DMS 273 (cell line): Measurements from ENCODE around the gene MEIOB.
A peak's percentile ranks its signal among the peaks of the same experiment; 100 is the strongest.
"Not testable (repeated sequence)": the region's sequence is repeated elsewhere in the genome, so short reads cannot be mapped to it uniquely, and the experiment has no call there.

ENCODE experiments used
- DNase-seq: peaks from one replicate; lab custom pipeline; 2025; ENCODE audit not compliant: unreplicated experiment; lab: John Stamatoyannopoulos, UW

The MEIOB gene

DNA sequence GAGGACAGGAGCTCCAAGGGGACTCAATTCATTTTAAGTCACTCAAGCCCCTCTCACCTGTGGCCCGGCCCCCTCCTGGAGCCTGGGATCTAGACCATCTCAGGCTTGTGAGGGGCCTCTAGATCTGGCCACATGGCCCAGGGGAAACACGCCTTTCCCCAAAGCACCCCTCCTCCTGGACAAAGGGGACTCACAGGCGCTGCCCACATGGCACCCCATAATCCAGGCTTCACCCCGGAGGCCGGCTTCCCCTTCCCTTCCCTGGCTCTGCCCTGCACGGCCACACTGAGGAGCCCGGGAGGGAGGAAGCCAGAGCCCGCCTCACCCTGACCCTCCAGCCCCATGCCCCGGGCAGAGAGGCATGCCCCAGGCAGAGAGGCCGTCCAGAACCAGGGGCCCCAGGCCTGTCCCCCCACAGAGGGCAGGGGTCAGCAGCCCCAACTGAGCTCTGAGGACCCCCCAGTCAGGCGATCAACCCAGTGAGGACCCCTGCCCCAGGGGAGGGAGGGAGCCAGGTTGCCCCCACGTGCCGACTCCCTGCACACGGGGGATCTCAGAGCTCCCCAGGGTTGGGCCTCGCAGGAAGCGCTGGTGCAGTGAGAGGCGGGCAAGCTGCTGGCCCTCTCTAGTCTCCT lies 35.4 kb upstream of the MEIOB start:
- no peak for DNase-seq

DNA sequence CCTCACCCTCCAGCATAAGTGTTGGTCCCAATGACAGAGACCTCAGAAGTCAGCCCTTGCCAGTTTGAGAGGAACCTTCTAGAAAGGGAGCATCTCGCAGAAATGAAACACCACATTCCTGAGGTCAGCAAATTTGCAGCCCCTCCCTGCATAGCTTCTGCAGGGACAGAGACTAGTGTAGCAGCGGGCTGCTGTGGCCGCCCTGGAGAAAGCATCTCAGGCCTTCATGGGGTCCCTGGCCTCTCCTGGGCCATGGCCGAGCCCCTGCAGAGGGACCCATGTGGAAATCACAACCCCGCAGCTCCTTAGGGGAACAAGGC lies 34.8 kb upstream of the MEIOB start:
- DNase-seq = no peak

DNA sequence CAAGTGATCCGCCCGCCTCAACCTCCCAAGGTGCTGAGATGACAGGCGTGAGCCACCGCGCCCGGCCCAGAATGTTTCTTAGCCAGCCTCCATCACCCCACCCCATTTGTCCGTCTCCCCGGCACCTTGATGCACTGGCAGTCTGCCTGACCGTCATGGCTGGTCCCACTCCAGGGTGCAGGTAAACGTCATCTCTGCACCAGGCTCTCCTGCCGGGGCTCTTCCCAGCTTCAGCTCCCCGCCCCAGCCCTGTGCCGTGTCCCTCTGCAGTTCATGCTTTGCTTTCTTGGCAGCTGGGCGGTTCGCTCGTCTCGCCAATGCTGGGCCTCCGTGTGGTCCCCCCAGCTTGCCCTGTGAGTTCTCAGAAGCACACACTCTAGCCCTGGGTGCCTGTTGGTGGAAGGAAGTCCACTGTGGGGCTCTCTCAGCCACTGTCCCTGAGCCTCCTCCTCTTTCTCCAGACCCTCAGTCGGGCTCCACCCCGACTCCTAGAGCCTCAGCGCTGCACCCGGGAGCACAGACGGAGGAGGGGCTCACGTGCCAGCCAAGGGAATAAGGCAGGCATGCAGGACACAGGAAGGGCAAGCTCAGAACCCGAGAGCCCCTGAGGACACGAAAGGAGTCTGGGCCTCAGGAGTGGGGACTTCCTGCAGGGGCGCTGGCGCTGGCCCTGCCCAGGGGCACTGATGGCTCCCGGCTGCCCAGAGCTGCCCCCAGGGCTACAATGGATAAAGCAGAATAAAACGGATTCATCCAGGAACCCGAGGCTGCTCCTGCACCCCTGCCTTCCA lies 34.3 kb upstream of the MEIOB start:
- DNase-seq = no peak

DNA sequence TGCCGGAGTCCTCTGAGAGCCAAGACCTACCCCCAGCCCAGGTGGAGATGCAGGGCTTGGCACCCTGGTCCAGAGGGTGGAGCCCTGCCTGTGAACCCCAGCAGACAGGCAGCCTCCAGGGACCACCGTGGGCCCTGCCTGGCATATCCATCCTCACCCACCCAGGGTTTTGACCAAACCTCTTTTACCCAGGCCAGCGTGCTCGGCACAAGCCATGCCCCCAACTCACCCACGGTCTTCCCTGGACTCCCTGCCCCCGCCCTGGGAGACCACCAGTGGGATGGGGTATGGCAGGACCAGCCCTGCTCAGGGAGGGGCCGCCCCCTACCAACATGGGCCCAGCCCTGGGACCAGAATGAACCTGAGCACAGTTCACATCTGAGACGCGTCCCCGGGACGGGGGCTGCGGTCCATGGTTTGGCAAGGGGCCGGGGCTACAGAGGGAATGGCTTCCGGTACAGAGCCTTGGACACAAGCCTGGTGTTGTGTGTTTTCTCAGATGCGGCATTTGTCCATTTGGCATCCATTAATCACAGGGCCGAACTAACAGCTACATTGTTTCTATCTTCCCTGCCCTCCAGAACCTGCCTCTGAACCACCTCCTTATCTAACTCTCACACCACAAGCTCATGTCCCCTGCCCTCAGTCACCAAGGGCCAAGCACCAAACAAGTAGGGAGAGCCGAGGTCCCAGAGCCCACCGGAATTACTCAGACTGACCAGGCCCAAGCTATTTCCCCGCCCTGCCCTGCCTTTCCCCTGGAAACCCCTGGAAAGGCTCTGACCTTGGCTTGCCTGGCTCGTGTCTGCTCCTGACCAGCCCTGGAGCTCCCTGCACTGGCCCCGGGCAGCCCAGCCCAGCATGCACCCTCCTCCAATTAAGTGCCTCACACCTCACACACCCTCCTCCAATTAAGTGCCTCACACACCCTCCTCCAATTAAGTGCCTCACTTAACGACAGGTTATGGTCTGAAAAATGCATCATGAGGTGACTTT lies 32.2 kb upstream of the MEIOB start:
- no peak for DNase-seq

DNA sequence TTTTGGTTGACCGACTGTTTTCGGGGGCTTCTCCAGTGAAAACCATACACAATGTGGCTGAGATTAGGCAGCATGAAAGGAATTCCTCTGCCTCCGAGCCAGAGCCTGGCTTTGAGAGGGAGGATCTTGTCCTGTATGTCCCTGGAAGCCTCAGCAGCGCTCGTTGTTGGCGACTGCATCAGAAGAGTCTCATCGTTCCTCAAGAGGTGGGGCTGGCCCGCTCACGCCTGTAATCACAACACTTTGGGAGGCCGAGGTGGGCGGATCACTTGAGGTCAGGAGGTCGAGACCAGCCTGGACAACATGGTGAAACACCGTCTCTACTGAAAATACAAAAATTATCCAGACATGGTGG lies 31.2 kb upstream of the MEIOB start:
- no peak for DNase-seq

DNA sequence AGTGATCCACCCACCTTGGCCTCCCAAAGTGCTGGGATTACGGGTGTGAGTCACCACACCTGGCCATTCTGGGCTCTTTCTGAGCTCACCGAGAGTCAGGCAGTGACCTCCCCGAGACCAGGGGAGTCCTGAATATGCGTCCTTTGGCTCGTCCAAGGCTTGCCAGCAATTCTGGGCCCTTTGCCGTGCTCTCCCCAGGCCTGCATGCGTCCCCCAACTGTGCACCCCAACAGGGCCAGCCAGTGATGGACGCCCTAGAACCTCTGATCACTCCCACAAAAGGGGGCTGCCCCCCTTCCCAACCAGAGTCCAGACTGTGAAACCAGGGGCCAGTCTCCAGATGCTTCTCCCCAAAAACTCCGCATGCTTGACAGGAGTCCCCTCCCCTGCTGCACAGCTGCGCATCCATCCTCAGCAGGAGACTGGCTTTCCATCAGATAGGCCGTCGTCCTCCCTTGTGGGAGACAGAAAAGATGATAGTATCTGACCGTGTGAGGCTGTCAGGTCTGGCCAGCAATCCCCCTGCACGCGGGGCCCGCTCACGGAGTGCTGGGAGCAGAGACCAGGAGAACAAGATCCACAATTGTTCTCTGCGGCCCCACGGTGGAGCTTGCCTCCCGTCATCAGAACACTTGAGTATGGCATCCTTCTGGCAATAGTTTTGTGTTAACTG lies 30.7 kb upstream of the MEIOB start:
- DNase-seq = no peak

DNA sequence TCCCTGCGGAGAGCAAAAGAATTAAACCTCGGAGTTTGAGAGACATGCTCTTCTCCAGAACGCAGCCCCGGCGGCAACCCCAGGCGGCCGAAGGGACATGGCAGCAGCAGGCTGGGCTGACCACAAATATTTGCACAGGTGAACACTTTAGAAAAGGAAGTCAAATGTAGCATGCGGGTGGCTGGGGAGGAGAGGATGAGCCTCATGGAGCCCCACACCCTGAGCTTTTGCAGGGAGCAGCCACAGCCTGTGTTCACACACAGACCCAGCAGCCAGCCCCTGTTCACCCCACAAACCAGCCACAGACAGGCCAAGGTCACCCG lies 28.4 kb upstream of the MEIOB start:
- no peak for DNase-seq

DNA sequence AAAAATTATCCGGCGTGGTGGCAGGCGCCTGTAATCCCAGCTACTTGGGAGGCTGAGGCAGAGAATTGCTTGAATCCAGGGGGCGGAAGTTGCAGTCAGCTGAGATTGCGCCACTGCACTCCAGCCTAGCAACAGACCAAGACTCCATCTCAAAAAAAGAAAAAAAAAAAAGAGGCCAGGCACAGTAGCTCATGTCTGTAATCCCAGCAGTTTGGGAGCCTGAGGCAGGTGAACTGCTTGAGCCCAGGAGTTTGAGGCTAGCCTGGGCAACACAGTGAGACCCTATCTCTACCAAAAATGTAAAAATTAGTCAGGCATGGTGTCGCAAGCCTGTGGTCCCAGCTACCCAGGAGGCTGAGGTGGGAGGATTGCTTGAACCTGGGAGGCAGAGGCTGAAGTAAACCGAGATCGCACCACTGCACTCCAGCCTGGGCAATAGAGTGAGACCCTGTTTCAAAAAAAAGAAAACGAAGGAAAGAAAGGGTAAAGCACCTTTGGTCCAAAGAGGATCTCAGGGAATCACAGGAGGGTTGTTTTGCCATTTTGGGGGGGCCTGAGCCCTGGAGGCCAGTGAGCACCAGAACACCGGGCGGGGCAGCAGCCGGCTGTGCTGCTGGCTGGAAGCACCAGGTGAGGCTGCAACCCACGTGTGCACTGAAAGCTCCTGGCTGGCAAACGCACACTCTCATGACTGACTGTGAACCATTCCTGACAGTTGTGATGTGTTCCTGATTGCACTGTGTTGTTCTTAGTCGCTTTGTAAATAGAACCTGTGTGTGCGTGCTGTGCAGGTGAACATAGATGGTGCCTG lies 27.9 kb upstream of the MEIOB start:
- no peak for DNase-seq

DNA sequence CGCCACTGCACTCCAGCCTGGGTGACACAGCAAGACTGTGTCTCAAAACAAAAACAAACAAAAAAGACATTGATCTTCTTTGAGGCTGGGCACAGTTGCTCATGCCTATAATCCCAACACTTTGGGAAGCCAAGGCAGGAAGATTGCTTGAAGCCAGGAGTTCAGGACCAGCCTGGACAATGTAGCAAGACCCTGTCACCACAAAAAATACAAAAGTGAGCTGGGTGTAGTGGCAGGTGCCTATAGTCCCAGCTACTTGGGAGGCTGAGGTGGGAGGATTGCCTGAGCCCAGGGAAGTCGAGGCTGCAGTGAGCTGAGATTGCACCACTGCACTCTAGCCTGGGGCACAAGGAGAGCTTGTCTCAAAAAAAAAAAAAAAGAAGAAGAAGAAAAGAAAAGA lies 25.7 kb upstream of the MEIOB start:
- not testable (repeated sequence) for DNase-seq

DNA sequence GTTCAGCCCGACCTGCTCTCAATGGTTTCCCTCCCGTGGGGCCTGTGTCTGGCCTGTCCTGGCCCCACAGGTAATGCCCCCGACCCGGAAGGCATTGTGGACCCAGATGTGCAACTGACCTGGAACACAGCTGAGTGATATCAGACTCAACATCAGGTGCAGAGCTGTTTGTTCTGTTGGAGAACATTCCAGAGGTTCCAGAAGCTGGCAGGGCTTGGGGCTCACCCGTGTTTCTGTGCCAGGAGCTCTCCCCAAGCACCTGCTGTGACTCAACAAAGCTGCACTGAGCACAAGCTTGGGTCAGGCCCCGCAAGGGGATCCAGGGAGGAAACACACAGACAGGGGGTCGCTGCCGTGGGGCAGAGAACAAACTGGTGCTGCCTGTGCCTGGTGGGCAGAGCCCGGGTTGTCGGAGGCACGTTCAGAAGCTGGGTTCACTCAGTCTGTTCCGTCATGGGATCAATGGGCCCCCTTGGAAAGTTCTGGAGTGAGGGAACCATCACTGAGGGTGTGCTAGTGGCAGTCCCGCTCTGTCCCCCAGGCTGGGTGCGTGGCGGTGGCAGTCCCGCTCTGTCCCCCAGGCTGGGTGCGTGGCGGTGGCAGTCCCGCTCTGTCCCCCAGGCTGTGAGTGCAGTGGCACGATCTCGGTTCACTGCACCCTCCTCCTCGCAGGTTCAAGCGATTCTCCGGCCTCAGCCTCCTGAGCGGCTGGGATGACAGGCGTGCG lies 24.1 kb upstream of the MEIOB start:
- no peak for DNase-seq

DNA sequence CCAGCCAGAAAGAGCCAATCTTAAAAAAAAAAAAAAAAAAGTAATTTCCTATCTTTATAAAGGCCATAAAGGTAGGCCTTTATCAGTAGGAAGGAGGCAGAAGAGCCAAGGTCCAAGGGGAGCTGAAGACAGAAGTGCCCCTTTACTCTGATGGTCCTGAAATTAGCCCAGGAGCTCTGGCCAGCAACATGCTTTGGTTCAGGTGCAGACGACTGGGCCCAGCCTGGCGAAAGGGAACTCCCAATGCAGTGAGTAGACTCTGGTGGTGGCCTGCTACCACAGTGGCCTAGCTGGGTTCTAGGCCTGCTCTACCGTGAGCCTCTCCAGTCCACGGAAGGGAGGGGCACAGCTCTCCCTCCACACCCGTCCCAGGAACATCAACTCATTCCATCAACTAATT lies 23.1 kb upstream of the MEIOB start:
- DNase-seq = no peak

DNA sequence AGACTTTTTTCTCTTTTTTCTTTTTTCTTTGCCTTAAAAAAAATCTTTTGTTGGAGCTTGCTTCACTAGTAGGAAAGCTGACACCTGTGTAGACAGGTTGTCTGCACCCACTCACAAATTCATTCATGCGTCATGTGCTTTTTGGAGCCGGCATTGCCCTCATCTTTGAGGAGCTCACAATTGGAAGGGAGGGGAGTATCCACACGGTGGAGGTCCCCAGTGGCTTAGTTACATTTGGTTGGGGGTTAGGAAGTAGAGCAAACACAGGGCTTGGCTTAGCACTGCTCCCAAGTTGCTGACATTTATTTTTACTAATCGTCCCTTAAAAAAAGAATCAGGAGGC lies 18.7 kb upstream of the MEIOB start:
- DNase-seq = no peak

DNA sequence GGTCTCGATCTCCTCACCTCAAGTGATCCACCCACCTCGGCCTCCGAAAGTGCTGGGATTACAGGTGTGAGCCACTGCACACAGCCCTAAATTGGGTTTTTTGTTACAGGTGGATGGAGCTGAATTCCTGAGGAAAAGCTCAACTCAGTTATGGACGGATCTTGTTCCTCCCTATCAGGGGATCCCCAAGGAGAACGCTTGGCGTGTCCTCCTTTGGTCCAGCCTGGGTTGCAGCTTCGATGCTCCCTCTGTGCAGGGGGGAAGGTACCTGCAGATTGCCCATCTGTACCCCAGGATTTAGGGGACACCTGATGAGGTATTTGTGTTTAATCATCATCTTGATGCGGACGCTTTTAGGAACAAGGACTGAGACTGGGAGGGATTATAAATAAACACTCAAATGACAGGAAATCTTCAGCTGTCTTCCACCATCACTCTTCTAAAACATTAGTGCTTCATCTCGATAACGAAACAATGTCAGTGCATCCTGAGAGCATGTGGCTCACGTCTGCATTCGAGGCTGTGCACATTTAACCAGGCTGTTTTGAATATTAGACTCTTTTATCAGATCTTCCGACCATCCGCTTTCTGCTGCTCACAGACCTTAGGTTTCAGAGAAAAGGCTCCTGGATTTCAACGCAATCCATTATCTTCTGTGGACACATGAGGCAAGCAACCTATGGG lies 18.2 kb upstream of the MEIOB start:
- no peak for DNase-seq

DNA sequence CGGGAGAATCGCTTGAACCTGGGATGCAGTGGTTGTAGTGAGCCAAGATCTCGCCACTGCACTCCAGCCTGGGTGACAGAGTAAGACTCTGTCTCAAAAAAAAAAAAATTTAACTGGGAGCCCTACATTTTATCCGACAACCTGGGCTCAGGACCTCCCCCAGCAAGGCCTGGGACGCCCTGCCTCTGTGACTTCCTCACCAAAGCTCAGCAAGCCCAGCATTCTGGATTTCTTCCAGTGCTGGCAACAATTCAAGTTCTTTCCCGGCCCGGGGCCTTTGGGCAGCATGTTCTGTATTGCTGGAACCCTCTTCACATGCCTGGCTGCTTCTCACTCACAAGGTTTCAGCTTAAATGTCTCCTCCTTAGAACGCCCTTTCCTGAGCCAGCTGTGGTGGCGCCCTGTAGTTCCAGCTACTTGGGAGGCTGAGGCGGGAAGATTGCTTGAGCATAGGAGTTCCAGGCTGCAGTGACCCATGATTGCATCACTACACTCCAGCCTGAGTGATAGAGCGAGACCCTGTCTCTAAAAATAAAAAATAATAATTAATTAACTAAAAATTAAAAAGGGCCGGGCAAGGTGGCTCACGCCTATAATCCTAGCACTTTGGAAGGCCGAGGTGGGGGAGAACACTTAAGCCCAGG lies 15.9 kb upstream of the MEIOB start:
- peak; percentile 52 for DNase-seq

DNA sequence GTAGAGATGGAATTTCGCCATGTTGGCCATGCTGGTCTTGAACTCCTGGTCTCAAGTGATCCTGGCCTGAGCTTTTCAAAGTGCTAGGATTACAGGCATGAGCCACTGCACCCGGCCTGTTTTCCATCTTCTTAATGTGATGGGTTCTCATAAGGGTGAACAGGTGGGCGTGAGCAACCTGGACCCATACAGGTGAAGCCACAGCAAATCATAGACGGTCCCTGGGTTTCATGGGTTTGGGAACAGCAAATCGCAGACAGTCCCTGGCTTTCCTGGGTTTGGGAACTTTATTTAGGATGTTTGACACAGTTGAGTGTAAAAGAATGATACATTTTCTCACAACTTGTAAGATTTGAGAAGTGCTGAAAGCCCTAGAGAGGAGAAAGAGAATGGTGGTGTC lies 12.9 kb upstream of the MEIOB start:
- no peak for DNase-seq

DNA sequence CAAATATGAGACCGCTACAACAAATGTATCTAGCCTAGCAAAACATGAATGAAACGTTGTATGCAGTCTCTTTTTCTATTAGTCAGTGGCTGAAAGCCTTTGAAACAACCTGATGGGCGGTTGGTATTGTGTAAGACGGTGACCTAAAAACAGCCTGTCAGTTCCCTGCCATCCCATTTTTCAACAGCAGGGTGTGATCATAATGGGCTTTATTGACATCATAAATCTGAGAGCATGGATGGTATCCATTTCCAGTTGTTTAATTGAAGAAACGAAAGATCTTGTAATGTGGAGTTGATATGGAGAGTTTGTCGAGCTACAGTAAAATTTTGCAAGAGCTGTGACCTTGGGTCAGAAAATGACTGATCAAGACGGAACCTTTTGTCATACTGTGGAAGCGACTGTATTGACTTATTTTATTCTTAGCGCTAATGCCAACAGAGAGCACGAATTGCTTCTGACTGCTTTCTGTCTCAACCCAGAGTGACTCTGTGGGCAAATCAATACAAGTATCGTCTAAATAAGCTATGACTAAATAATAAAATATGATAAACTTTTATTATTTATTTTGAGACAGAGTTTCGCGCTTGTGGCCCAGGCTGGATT lies 12.3 kb upstream of the MEIOB start:
- peak; percentile 58 for DNase-seq

DNA sequence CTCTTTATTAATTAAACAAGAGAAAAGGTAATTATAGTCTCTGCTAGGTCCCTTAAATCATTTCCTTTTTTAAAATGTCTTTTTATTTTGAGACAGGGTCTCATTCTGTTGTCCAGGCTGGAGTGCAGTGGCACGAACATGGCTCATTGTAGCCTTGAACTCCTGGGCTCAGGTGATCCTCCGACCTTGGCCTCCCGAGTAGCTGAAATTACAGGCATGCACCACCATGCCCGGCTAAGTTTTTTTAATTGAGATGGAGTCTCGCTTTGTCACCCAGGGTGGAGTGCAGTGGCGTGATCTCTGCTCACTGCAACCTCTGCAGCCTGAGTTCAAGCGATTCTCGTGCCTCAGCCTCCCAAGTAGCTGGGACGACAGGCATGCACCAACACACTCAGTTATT lies 9.2 kb upstream of the MEIOB start:
- DNase-seq = not testable (repeated sequence)

DNA sequence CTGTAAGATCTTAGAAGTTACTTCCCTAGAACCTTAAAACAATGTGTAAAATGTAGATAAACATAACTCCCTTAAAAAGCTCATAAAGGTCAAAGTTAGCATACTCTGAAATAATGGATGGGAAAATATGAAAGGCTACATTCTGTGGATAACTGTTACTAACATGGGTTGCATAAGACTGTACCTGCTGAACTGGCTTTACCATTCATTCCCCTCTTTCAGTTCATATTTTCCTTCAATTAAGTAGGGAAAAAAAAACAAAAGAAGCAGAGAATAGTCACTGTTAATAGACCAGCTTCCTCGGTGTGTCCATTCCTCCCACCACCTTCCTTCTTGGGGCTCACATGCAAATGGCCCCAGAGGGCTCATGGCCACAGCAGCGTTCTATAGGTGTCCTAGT lies 7.5 kb upstream of the MEIOB start:
- no peak for DNase-seq

DNA sequence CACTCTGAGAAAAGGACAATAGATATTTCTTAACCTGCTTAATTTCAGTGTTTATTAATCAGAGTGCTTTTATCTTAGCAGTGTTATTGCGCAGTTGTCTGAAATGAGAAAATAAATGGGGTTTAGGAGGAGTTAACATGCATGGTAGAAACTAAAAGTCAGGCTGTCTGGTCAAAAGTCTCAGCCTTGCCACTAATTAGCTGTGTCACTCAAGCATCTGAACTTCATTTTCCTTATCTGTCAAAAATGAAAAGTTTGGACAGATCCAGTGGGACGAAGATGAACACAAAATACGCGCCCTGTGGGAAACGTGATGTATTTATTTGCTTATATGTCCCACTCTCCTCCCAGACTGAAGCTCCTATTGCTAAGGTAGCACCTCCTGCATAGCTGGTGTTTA lies 6.3 kb upstream of the MEIOB start:
- DNase-seq = no peak
